Lower leg skin (tissue), 3 donors: ENCODE results near the gene PSMF1.
"Not testable (repeated sequence)": the region's sequence is repeated elsewhere in the genome, so short reads cannot be mapped to it uniquely, and the experiment has no call there.

ENCODE experiments used
- POLR2A ChIP-seq, 2 donors: fragments of 450-650 bp; IDR thresholded peaks; one replicate each; pipeline ENCODE4 v1.6.1; 2016 to 2017; ENCODE audit warnings: antibody characterized with exemption in 2 of 2, mild to moderate bottlenecking in 1 of 2, moderate library complexity in 1 of 2
- TF ChIP-seq, protein P1 (sequence below), 3 donors: fragments of 450-650 bp; IDR thresholded peaks; one replicate each; pipeline ENCODE4 v1.5.1; 2016; ENCODE audit warnings: antibody characterized with exemption in 3 of 3, mild to moderate bottlenecking in 3 of 3, moderate library complexity in 2 of 3

DNA sequence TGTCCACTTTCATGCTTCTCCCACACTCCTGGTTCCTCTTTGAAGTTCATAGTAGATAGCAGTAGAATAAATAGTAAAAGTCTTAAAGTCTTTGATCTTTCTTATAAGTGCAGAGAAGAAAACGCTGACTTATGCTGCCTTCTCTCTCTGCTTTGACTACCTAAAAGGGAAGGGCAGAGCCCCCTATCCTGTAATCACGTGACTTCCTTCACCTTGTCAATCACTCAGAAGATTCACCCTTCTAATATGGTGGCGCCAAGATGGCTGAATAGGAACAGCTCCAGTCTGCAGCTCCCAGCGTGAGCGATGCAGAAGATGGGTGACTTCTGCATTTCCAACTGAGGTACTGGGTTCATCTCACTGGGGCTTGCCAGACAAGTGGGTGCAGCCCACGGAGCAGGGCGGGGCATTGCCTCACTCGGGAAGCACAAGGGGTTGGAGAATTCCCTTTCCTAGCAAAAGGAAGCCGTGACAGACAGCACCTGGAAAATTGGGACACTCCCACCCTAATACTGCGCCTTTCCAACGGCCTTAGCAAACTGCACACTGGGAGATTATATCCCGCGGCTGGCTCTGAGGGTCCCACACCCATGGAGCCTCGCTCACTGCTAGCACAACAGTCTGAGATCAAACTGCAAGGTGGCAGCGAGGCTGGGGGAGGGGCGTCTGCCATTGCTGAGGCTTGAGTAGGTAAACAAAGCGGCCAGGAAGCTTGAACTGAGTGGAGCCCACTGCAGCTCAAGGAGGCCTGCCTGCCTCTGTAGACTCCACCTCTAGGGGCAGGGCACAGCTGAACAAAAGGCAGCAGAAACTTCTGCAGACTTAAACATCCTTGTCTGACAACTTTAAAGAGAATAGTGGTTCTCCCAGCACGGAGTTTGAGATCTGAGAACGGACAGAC, 98.4 kb downstream of the PSMF1 start:
- not testable (repeated sequence) for TF ChIP-seq POLR2A (IDR thresholded peaks at IDR 0.05)
- TF ChIP-seq, protein P1, sequence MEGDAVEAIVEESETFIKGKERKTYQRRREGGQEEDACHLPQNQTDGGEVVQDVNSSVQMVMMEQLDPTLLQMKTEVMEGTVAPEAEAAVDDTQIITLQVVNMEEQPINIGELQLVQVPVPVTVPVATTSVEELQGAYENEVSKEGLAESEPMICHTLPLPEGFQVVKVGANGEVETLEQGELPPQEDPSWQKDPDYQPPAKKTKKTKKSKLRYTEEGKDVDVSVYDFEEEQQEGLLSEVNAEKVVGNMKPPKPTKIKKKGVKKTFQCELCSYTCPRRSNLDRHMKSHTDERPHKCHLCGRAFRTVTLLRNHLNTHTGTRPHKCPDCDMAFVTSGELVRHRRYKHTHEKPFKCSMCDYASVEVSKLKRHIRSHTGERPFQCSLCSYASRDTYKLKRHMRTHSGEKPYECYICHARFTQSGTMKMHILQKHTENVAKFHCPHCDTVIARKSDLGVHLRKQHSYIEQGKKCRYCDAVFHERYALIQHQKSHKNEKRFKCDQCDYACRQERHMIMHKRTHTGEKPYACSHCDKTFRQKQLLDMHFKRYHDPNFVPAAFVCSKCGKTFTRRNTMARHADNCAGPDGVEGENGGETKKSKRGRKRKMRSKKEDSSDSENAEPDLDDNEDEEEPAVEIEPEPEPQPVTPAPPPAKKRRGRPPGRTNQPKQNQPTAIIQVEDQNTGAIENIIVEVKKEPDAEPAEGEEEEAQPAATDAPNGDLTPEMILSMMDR (IDR thresholded peaks at IDR 0.05), result not testable (repeated sequence)
